Measurements from ENCODE around the gene C16orf96.
"Not testable (repeated sequence)": the region's sequence is repeated elsewhere in the genome, so short reads cannot be mapped to it uniquely, and the experiment has no call there.

Gene C16orf96

GRCh38 chr16:4566144-4566543 is 10.0 kb downstream of the C16orf96 start:
- no peak overlapping the region for H3K4me3 Mint-ChIP-seq
- no peak for ATAC-seq (ENCODE audit: low read depth)

GRCh38 chr16:4570086-4570485 is 13.9 kb downstream of the C16orf96 start:
- Mint-ChIP-seq H3K27ac (no peak overlapping the region), H3K27me3 (no peaks in the 10 kb centered on the region), H3K4me3 (no peak overlapping the region), H3K9me3 (no peaks in the 10 kb centered on the region), H3K4me1 (peaks cover 2% of the 10 kb centered on the region), H3K36me3 (no peaks in the 10 kb centered on the region)
- ATAC-seq (ENCODE audit: low read depth), result no peak
- DNase-seq (ENCODE audit: low spot score in 2 of 2), result no peak

More at GRCh38 chr16:4566144-4566543, 10.0 kb downstream of the C16orf96 start:
- Mint-ChIP-seq H3K27me3 (no peaks in the 10 kb centered on the region), H3K9me3 (no peaks in the 10 kb centered on the region), H3K4me1 (no peaks in the 10 kb centered on the region), H3K36me3 (no peaks in the 10 kb centered on the region), H3K27ac (no peak overlapping the region)
- no peak for DNase-seq (ENCODE audit: low spot score in 2 of 2)

GRCh38 chr16:4570688-4571321 is 14.7 kb downstream of the C16orf96 start:
- ATAC-seq (ENCODE audit: low read depth) (no peak), DNase-seq (ENCODE audit: low spot score in 2 of 2) (no peak)
- H3K27ac Mint-ChIP-seq, result no peak overlapping the region
- H3K9me3 Mint-ChIP-seq, result no peaks in the 10 kb centered on the region
- H3K36me3 Mint-ChIP-seq, result no peaks in the 10 kb centered on the region
- H3K4me1 Mint-ChIP-seq, result peaks cover 2% of the 10 kb centered on the region
- no peaks in the 10 kb centered on the region for H3K27me3 Mint-ChIP-seq
- H3K4me3 Mint-ChIP-seq, result no peak overlapping the region

- no peak for ATAC-seq (ENCODE audit: low read depth)
- Mint-ChIP-seq H3K27ac (no peak overlapping the region), H3K9me3 (no peaks in the 10 kb centered on the region), H3K36me3 (no peaks in the 10 kb centered on the region), H3K4me3 (no peak overlapping the region), H3K4me1 (peaks cover 2% of the 10 kb centered on the region), H3K27me3 (no peaks in the 10 kb centered on the region)
- DNase-seq (ENCODE audit: low spot score in 2 of 2), result no peak
Measured at GRCh38 chr16:4572715-4573114, 16.6 kb downstream of the C16orf96 start.

- not testable (repeated sequence) for H3K27ac Mint-ChIP-seq; H3K4me3 Mint-ChIP-seq; DNase-seq (ENCODE audit: low spot score in 2 of 2); H3K27me3 Mint-ChIP-seq; H3K4me1 Mint-ChIP-seq; ATAC-seq (ENCODE audit: low read depth); H3K36me3 Mint-ChIP-seq; H3K9me3 Mint-ChIP-seq
Measured at GRCh38 chr16:4573926-4574325, 17.8 kb downstream of the C16orf96 start.

GRCh38 chr16:4574919-4575705 is 19.0 kb downstream of the C16orf96 start:
- Mint-ChIP-seq H3K27me3 (no peaks in the 10 kb centered on the region), H3K36me3 (no peaks in the 10 kb centered on the region), H3K4me1 (peaks cover 2% of the 10 kb centered on the region), H3K27ac (no peak overlapping the region), H3K9me3 (no peaks in the 10 kb centered on the region), H3K4me3 (no peak overlapping the region)
- DNase-seq (ENCODE audit: low spot score in 2 of 2), result no peak
- ATAC-seq (ENCODE audit: low read depth), result no peak

GRCh38 chr16:4576008-4576407 is 19.9 kb downstream of the C16orf96 start:
- H3K36me3 Mint-ChIP-seq, result no peaks in the 10 kb centered on the region
- no peak for DNase-seq (ENCODE audit: low spot score in 2 of 2)
- H3K27ac Mint-ChIP-seq, result no peak overlapping the region
- no peaks in the 10 kb centered on the region for H3K9me3 Mint-ChIP-seq
- no peak for ATAC-seq (ENCODE audit: low read depth)
- no peak overlapping the region for H3K4me3 Mint-ChIP-seq
- no peaks in the 10 kb centered on the region for H3K27me3 Mint-ChIP-seq
- peaks cover 2% of the 10 kb centered on the region for H3K4me1 Mint-ChIP-seq

- Mint-ChIP-seq H3K27ac (no peak overlapping the region), H3K4me1 (no peaks in the 10 kb centered on the region), H3K9me3 (no peaks in the 10 kb centered on the region), H3K27me3 (no peaks in the 10 kb centered on the region), H3K4me3 (no peak overlapping the region), H3K36me3 (no peaks in the 10 kb centered on the region)
- no peak for DNase-seq (ENCODE audit: low spot score in 2 of 2)
- no peak for ATAC-seq (ENCODE audit: low read depth)
Measured at GRCh38 chr16:4578961-4579530, 22.9 kb downstream of the C16orf96 start.

GRCh38 chr16:4580250-4580649 is 24.1 kb downstream of the C16orf96 start:
- no peaks in the 10 kb centered on the region for H3K9me3 Mint-ChIP-seq
- no peaks in the 10 kb centered on the region for H3K36me3 Mint-ChIP-seq
- ATAC-seq (ENCODE audit: low read depth), result no peak
- H3K27me3 Mint-ChIP-seq, result no peaks in the 10 kb centered on the region
- H3K4me3 Mint-ChIP-seq, result no peak overlapping the region
- no peaks in the 10 kb centered on the region for H3K4me1 Mint-ChIP-seq
- H3K27ac Mint-ChIP-seq, result no peak overlapping the region
- no peak for DNase-seq (ENCODE audit: low spot score in 2 of 2)

GRCh38 chr16:4583906-4584305 is 27.8 kb downstream of the C16orf96 start:
- ATAC-seq (ENCODE audit: low read depth), result no peak
- no peaks in the 10 kb centered on the region for H3K36me3 Mint-ChIP-seq
- no peak overlapping the region for H3K27ac Mint-ChIP-seq
- no peak for DNase-seq (ENCODE audit: low spot score in 2 of 2)
- no peaks in the 10 kb centered on the region for H3K4me1 Mint-ChIP-seq
- no peak overlapping the region for H3K4me3 Mint-ChIP-seq
- H3K27me3 Mint-ChIP-seq, result peaks cover 3% of the 10 kb centered on the region
- no peaks in the 10 kb centered on the region for H3K9me3 Mint-ChIP-seq

- Mint-ChIP-seq H3K4me3 (no peak overlapping the region), H3K27ac (no peak overlapping the region), H3K36me3 (no peaks in the 10 kb centered on the region), H3K4me1 (no peaks in the 10 kb centered on the region), H3K27me3 (peaks cover 3% of the 10 kb centered on the region), H3K9me3 (no peaks in the 10 kb centered on the region)
- DNase-seq (ENCODE audit: low spot score in 2 of 2) (no peak), ATAC-seq (ENCODE audit: low read depth) (no peak)
Measured at GRCh38 chr16:4586291-4586690, 30.2 kb downstream of the C16orf96 start.

- peaks cover 5% of the 10 kb centered on the region for H3K27me3 Mint-ChIP-seq
- no peak overlapping the region for H3K27ac Mint-ChIP-seq
- H3K36me3 Mint-ChIP-seq, result no peaks in the 10 kb centered on the region
- H3K4me3 Mint-ChIP-seq, result no peak overlapping the region
- no peaks in the 10 kb centered on the region for H3K4me1 Mint-ChIP-seq
- H3K9me3 Mint-ChIP-seq, result no peaks in the 10 kb centered on the region
- ATAC-seq (ENCODE audit: low read depth), result no peak
- DNase-seq (ENCODE audit: low spot score in 2 of 2), result no peak
Measured at GRCh38 chr16:4588386-4588785, 32.2 kb downstream of the C16orf96 start.

GRCh38 chr16:4588961-4589360 is 32.8 kb downstream of the C16orf96 start:
- no peaks in the 10 kb centered on the region for H3K4me1 Mint-ChIP-seq
- H3K27me3 Mint-ChIP-seq, result peaks cover 5% of the 10 kb centered on the region
- no peaks in the 10 kb centered on the region for H3K9me3 Mint-ChIP-seq
- no peak for DNase-seq (ENCODE audit: low spot score in 2 of 2)
- H3K4me3 Mint-ChIP-seq, result no peak overlapping the region
- H3K36me3 Mint-ChIP-seq, result no peaks in the 10 kb centered on the region
- H3K27ac Mint-ChIP-seq, result no peak overlapping the region
- ATAC-seq (ENCODE audit: low read depth), result no peak

- no peaks in the 10 kb centered on the region for H3K4me1 Mint-ChIP-seq
- H3K36me3 Mint-ChIP-seq, result peaks cover 3% of the 10 kb centered on the region
- H3K4me3 Mint-ChIP-seq, result no peak overlapping the region
- DNase-seq (ENCODE audit: low spot score in 2 of 2), result no peak
- H3K9me3 Mint-ChIP-seq, result no peaks in the 10 kb centered on the region
- no peak for ATAC-seq (ENCODE audit: low read depth)
- H3K27ac Mint-ChIP-seq, result no peak overlapping the region
- H3K27me3 Mint-ChIP-seq, result peaks cover 5% of the 10 kb centered on the region
Measured at GRCh38 chr16:4591191-4591590, 35.1 kb downstream of the C16orf96 start.

All from memory B cell (primary cell).